GM19372 (cell line): Measurements from ENCODE around the gene RCN1.
"Not testable (repeated sequence)": the region's sequence is repeated elsewhere in the genome, so short reads cannot be mapped to it uniquely, and the experiment has no call there.

ENCODE experiments used
- ATAC-seq: cut with Tn5 transposase; IDR thresholded peaks from one replicate; pipeline ENCODE4 v1.9.1; 2021; ENCODE audit warnings: mild to moderate bottlenecking, low read depth, moderate library complexity; ENCODE audit not compliant: unreplicated experiment

RCN1 gene

DNA sequence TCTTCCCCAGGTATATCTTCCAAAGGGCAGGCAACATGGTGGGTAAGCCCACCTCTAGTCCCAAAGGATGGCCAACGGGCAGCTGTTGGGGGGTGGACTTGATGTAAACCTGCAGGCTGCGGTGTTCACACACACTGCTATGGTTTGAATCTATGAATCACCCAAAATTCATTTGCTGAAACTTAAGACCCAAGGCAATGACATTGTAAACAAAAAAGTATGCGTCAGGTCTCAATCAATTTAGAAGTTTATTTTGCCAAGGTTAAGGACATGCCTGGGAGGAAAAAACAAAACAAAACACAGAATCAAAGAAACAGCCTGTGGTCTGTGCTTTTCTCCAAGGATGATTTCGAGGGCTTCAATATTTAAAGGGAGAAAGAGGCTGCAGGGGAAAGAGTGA lies 18.3 kb downstream of the RCN1 start:
- ATAC-seq = no peak

DNA sequence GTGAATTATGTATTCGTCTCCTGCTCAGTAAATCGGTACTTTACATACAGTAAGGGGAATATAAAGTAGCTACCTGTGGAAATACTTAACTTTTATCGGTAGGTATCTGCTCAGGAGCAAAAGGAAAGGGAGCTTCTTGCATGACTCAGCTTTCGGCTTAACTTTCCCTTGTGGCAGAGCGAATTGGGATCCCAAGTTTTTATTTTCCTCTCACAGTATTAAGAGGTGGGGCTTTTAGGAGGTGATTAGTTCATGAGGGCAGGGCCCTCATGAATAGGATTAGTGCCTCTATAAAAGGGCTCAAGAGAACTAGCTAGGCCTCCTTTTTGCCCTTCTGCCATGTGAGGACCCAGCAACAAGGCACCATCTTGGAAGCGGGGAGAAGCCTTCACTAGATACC lies 18.7 kb downstream of the RCN1 start:
- ATAC-seq = no peak

DNA sequence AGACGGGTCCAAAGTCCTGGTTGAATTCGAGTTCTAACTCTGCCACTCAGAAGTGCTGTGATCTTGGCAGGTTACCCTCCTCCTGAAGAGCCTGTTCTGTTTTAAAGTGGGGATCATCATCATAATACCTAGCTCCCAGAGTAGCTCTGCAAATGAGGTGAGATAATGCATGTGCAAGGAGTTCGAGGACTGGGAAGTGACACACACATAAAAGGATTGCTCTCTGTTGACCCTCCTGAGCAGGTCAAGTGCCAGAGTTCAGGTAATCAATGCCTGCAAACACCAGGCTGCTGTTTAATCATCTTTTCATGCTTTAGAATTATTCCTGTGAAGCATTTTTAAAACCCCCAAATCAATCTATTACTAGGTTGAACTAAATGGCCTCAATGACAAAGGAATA lies 19.9 kb downstream of the RCN1 start:
- ATAC-seq = no peak

DNA sequence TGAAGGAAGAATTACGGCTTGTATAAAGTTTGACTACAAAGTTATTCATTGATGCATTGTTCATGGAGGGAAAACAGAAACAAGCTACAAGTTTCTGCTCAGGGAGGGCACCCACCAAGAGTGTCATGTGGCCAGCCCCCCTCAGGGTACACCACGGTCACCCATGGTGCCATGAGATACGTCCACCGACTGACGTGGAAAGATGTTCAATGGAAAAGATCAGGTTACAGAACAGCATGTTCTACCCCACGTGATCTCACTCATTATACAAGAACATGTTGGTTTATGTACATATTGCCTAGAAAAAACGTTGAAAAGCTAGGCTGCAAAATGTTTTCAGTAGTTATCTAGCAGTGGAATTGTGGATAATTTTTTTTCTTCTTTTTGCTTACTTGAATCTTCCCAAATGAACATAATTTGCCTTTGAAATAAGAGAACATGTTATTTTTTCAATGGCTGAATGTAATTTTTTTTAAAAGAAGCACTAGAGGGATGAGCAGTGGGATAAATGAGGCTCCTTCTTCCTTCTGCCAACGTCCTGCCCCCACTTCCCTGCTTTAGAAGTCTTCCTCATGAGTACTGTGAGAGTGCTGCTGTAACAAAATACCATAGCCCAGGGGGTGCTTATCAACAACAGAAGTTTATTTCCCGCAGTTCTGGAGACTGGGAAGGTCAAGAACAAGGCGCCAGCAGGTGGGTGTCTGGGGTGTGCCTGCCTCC lies 22.5 kb downstream of the RCN1 start:
- ATAC-seq = no peak

DNA sequence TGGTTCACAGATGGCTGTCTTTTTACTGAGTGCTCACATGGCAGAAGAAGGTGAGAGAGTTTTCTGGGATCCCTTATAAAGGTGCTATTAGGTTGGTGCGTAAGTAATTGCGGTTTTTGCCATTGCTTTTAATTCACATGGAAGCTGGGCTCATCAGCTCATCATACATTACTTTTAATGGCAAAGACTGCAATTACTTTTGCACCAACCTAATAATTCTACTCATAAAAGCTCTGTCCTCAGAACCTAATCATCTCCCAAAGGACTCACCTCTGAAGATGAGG lies 23.0 kb downstream of the RCN1 start:
- ATAC-seq = no peak

DNA sequence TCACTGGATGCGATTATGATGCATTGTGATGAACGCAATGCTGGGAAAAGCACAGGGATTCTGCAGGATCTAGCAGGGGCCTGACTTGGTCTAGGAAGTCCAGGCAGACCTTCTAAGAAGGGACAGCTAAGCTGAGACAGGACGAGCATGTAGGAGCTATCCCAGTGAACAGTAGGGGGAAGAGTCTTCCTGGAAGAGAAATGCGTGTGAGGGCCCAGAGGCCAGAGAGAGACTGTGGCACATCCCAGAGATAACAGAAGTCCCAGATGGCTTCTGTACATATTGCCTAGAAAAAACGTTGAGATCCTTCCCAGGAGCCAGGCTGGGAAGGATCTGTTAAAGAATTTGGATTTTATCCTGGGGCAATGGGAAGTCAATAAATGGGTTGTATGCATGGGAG lies 24.6 kb downstream of the RCN1 start:
- ATAC-seq = no peak

DNA sequence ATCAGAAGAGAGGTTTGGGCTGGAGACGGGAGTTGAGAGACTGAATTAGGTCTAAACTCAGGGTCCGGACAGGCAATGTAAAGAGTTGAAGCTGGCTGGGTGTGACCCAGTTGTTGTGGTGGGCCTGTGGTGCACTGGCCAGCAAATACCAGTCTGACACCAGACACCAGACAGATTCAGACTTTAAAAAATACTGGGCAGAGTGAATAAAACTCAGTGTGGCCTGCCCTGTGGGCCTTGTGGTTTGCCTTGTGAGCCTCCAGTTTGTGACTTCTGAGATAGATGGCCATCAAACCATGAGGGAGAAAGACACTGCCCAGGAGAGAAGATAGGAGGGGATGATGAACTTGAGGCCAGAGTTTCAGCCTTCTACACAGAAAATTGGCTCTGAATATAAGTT lies 25.8 kb downstream of the RCN1 start:
- no peak for ATAC-seq

DNA sequence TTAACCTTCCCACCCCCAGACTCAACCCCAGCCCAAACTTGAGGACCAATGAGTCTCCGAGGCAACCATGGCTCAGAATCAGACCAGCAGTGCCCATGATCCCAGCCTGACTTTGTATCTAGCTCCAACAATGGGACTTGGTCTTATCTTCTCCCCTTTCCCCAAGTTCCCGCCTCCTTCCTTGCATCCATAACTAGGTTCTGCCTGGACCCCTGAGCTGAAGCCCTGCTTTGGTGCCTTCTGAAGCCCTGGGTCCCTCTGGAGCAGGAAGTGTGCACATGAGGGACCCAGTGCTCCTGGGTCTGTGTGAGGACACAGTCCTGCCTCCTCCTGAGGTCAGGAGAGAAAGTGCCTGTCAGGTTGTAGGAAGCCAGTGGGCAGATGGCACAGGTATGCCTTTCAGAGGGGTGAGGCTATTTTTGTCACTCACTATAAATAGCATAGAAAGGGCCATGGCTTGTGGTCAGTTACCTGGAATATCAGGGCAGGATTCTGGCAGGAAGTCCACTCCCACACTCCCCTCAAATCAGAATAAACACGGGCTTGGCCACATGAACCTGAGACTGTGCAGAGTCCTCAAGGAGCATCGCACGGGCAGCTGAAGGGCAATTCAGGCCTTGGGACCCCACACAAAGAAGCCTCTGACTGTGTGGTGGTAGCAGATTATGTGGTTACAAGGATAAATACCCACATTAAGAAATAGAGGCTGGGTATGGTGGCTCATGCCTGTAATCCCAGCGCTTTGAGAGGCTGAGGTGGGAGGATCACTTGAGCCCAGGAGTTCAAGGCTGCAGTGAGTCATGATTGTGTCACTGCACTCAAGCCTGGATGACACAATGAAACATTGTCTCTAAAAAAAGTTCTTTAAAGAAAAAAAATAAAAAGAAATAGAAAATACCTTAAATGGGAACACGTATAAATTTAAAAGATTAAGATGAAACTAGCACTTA lies 27.4 kb downstream of the RCN1 start:
- no peak for ATAC-seq

DNA sequence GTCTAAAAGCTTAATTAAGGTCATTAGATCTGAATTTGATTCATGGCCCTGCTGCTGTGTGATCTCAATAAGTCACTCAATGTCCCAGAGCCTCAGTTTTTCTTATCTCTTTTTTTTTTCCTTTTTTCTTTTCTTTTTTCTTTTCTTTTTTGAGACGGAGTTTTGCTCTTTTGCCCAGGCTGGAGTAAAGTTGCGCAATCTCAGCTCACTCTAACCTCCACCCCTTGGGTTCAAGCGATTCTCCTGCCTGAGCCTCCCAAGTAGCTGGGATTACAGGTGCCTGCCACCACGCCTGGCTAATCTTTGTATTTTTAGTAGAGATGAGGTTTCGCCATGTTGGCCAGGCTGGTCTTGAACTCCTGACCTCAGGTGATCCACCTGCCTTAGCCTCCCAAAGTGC lies 28.3 kb downstream of the RCN1 start:
- ATAC-seq = not testable (repeated sequence)

DNA sequence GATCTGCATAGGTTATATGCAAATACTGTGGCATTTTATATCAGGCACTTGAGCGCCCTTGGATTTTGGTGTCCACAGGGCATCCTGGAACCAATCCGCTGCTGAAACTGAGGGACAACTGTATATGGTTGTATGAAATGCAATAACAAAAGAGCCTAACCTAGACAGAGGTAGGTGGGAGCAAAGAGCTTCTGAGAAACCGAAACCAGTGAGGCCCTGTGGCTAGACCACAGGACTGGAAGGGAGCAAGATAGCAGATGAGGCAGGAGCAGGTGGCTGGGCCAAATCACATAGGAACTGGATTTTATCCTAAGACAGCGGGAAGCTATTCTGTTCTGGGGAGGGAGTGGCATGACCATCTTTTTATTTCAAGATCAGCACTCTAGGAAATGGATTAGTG lies 30.1 kb downstream of the RCN1 start:
- ATAC-seq = no peak

DNA sequence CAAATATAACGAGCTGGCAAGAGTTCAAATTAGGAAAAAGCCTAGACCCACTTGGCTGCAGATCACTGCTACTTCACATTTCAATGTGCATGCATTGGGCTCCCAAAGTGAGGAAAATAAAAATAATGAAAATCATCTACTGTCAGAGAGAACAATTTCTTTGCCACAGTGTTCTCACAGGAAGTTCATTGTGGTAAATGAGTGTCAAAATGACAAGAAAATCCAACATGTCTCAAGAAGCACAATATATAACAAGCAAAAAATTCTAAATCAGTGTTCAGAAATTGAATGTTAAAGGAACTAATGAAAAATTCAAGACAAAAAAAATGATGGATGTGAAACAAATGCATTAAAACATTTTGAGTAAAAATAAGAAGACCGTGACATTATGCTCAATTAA lies 31.3 kb downstream of the RCN1 start:
- ATAC-seq = no peak

DNA sequence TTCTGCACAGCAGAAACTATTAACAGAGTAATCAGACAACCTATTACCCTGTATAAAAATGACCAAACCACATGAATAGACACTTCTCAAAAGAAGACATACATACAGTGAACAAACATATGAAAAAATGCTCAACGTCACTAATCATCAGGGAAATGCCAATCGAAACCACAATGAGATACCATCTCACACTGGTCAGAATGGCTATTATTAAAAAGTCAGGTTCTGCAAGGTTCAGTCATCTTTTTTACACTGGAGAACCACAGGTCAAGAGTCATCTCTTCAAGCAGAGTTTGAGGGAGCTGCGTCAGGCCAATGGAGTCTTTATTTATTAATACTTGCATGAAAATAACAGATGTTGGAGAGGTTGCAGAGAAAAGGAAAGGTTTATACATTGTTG lies 40.4 kb downstream of the RCN1 start:
- ATAC-seq = no peak

DNA sequence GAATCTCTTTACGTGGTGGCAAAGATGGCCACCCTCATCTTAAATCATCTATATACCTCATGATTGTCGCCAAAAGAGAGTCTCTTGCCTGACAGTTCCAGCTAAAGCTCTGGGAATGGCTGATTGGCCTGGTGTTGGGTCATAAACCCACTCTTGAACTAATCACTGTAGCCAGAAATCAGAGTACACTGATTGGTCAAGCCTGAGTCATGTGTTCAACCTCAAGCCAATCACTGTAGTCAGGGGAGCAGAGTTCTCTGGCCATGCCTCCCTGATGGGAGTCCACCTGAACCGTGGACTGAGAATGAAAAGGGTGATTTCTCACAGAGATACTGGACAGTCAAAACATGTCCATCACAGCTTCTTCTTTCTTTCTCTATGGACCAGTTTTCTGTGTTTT lies 45.8 kb downstream of the RCN1 start:
- ATAC-seq = no peak

DNA sequence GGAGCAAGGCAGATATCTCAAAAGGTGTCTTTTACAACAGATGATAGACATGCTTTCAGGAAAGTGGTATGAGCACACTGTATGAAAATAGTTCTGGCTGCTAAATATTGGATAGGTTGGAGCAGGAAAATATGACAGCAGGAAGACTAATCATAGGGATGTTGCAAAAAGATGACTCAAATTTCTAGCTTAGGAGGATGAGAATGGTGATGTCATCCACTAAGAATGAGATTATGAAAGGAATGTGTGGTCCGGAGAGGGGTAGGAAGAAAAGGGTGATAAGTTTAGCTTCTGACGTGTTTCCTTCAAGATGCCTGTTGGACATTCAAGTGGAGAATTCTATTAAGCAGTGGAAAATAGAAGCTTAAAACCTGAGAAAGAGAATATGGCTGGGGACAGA lies 46.4 kb downstream of the RCN1 start:
- ATAC-seq = no peak

DNA sequence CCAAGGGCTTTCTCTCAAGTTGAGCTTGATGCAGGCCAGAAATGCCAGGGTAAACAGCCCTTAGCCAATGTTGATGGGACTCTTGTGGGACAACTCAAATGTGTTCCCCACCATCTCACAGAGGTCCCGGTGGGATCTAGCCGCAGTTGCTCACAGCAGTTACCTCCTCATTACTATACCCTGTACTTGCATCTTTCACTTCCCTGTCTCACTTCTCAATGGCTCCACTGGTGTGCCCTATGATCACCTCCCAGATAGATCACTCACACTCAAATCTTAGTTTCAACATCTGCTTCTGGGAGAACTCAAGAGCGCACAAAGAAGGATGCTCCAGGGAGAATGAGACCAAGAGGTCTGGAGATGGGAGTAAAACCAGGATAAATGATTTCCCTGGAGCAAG lies 47.0 kb downstream of the RCN1 start:
- ATAC-seq = no peak

DNA sequence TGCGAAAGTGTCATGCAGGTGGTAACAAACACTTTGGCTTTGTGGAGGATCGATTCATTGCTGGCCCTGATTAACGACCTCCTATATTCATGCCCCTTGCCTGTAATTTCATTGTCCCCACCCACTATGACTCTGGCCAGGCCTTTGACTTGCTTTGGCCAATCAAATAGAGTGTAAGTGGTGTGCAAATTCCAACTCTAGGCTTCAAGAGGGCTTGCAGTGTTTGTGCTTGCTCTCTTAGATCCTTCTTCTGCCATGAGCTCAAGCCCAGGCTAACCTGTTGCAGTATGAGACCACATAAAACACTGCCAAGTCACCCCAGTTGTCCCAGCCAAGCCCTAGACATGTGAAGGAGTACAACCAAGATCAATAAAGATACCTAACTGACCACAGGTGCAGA lies 48.0 kb downstream of the RCN1 start:
- ATAC-seq = no peak

DNA sequence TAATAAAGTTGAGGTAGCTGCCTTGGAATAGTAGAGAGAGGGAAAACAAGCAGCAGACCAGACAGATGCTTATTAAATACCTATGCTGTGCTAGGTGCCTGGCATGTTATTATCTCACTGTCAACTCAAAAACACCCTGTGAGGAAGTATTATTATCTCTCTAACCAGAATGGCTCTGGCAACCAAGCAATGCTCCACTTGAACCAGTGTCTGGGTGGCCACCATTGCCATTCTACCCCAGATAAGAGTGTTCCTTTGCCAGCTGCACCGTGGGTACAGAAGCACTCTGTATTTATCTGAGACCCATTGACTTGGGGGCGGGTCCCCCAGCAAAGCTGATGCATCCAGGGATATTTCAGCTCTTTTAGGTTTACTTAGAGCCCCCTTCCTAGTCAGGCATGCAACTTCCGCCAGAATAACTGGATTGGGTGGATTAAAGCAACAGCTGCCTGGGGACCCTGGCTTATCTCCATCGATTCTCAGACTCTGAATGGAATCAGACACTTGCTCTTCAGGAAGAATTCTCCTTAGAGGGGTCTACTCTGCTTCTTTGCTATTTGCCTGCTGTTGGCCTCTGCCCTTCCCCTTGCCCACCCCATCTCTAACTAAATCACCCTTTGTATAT lies 49.1 kb downstream of the RCN1 start:
- no peak for ATAC-seq

DNA sequence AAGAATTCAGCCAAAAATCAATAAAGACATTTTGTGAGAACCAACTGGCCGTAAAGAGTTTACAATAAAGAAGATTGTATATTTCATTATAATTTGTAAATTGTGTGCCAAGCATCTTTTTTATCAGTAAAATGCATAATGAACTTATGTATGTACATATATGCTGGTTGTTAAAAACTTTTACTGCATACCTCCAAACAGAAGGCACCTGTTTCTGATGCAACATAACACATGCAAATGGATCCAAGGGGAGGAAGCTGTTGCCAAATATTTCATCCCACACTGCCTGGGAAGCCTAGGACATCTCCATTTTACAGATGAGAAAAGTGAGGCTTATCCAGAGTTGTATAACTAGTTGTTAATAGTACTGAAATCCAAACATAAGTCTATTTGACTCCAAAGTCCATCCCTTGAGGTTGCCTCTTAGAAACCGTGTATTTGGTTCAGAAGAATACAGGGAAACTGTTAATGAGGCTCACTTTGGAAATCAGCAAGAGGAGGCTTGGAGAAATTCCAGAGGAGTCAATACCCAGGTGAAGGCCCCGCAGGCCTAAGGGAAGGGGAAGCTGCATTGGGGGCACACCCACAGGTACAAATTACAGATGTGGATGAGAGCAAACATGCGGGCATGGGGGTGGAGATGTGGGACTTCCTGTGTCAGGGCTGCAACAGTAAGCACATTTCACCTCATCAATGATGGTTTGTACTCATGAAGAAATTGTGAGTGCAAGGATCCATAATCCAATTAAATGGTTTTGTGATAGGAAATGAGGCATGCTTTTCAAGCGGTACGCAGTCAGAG lies 51.1 kb downstream of the RCN1 start:
- ATAC-seq = no peak

DNA sequence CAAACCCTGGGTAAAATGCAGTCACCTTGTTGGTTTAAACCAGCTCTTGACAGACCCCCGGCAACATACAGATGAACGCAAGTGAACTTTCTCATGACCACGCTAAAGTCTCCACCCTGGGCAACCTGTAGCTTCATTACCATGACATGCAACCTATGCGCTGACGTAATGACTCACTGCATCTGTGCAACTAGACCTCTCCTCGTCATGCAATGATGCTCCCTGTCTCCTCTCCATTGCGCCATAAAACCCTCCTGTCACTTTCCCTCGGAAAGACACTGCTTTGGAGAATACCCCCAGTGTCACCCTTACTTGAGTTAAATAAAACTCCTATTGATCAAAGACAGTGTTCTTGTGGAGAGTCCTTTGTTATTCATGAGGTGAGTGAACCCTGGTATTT lies 52.5 kb downstream of the RCN1 start:
- no peak for ATAC-seq

DNA sequence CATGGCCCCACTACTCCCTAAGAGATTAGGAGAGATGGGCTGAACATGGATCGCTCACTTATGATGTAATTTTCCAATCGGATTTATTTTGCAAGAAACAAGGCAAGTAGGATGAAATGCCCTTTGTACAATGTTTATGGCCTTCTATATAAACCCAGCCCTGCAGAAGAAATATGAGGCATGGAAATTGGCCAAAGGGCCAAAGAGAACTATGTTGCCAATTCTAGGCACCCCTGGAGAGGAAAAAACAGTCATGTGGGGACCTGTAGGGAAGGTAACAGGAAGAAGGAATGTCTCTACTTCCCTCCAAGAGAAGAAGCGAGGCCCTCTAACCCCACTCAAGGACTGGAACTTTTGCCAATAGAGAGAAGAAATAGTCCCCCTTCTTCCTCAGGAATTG lies 54.4 kb downstream of the RCN1 start:
- ATAC-seq = no peak

DNA sequence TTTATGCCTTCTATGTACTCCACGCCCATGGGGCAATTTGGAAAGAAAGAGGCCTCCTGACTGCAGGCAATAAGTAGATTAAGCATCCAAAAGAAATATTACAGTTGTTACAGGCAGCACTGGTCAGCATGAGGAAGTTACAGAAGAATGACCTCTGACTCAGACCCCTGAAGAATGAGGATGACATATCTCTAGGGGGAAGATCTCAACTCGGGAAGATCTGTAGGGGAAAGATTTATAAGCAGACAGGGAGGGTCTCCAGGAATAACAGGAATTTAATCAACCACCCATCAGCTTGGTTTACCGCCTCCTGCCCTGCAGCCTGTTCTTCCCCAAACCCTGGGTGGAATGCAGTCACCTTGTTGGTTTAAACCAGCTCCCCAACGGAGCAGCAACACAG lies 58.0 kb downstream of the RCN1 start:
- ATAC-seq = no peak
